Head of caudate nucleus (tissue), 42 donors: ENCODE data around the gene RHOC.
A peak's percentile ranks its signal among the peaks of the same experiment; 100 is the strongest.

Experiments used
- DNase-seq, 42 donors: peaks; one replicate each; pipeline versions ENCODE4 v3.0.0 to v3.0.0-alpha.2; 2020 to 2021; ENCODE audit warnings: mixed read lengths in 7 of 42
- intact Hi-C: fragments of 100-400 bp; cut with DNase I; formaldehyde crosslinking; loops from one replicate; pipeline ENCODE4 v1.15.0; 2022

The RHOC gene

DNA sequence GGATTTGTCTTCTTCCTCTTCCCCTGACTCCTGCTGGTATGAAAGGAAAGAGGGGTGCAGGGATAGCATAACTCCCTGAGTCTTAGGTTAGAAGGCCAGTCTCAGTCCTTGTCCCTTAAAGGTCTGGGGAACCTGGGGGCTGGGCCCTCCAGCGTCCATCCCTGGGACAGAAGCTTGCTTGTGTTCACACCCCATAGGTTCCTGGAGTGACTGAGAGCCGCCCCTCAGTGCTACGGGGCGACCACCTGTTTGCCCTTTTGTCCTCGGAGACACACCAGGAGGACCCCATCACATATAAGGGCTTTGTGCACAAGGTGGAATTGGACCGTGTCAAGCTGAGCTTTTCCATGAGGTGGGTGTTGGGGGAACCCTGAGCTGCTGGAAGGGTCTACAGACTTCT, 13.1 kb downstream of the RHOC start:
- DNase-seq: peak in 1 of 42 donors; percentile 18
- intact Hi-C loops: no loop called here

DNA sequence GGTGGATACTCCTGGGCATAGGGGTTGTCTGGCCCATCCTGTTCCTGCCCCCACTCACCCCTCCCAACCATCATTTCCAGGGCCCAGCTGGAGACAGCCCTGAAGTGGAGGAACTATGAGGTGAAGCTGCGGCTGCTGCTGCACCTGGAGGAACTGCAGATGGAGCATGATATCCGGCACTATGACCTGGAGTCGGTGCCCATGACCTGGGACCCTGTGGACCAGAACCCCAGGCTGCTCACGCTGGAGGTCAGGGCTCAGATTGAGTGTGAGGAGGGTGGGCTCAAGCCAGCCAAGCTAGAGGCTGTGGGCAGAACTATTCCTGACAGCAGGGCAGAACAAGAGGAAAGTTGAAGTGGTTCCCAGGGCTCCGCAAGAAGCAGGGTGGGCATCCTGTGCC, 14.2 kb downstream of the RHOC start:
- DNase-seq: peak in 1 of 42 donors; percentile 3
- intact Hi-C loops: no loop called here

DNA sequence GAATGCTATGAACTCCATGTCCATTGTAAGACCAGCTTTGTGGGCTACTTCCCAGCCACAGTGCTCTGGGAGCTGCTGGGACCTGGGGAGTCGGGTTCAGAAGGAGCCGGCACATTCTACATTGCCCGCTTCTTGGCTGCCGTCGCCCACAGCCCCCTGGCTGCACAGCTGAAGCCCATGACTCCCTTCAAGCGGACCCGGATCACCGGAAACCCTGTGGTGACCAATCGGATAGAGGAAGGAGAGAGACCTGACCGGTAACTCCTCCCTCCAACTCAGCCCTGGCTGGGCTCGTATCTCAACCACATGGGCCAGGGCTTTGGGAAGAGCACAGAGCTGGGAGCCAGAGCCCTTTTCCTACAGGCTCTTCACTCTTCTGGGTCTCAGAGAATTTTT, 17.1 kb downstream of the RHOC start:
- DNase-seq: peak in 1 of 42 donors; percentile 38
- intact Hi-C loops: no loop called here

DNA sequence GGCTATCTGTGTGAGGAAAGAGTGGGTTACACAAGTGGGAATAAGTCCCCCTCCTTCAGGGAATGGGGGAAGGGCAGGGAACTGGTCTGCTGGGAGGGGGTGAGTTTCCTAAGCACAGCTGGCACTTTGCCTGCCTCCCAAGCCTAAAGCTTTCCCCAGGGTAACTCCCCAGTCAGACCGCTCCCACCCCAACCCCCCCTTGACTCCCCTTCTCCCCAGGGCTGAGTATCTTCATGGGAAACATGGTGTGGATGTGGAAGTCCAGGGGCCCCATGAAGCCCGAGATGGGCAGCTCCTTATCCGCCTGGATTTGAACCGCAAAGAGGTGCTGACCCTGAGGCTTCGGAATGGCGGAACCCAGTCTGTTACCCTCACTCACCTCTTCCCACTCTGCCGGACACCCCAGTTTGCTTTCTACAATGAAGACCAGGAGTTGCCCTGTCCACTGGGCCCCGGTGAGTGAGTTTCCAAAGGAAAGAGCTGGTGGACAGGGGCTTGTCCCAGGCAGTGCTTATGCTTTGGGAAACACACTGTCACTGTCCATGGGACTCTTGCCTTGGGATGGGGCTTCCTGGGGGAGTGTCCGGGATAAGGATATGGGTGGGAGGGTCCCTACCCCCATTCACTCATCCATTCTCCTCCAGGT, 17.6 kb downstream of the RHOC start:
- peak in 1 of 42 donors; percentile 21 for DNase-seq
- intact Hi-C loops: no loop called here

DNA sequence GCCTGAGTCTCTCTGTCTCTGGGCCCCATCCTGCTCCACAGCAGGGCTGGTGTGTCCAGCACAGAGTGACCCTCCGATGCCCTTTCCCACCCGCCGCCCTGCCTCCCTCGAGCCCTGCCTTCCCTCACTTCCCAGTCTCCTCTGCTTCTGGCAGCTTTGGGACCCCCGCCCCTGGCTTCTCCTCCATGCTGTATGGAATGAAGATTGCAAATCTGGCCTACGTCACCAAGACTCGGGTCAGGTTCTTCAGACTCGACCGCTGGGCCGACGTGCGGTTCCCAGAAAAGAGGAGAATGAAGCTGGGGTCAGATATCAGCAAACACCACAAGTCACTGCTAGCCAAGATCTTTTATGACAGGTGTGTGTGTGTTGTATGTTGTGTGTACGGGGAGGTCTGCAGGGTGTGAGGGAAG, 18.1 kb downstream of the RHOC start:
- intact Hi-C loops: no loop called here
- DNase-seq: peak in 1 of 42 donors; percentile 24

DNA sequence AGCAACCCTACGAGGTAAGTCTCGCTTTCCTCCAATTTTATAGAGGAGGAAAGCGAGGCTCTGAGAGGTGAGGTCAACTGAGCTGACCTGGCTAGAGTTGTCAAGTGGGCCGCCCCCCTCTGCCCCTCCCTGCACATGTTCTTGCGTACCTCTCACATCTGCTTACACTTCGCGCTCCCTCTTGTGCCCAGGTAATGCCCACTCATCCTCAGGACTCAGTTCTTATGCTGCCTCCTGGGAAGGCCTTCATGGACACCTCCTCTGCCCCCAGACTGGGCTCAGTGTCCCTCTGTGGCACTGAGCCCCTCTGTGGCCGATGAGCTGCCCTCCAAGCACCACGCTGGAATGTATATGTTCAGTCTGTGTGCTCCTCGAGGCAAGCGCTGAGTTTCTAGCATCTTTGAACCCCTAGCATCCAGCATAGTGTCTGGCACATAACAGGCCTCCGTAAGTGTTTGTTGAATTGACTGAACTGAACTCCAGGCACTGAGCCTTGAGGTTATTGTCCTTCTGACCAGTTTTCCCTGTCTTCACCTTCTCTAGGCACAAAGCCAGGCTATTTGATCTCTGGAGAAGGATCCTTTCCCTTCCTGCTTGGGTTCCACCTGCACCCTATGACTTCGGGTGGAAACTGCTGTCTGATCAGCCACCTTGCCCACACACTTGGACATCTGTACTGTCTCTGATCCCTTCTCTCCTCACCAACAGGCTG, 19.0 kb downstream of the RHOC start:
- intact Hi-C loops: no loop called here
- DNase-seq: no peak

DNA sequence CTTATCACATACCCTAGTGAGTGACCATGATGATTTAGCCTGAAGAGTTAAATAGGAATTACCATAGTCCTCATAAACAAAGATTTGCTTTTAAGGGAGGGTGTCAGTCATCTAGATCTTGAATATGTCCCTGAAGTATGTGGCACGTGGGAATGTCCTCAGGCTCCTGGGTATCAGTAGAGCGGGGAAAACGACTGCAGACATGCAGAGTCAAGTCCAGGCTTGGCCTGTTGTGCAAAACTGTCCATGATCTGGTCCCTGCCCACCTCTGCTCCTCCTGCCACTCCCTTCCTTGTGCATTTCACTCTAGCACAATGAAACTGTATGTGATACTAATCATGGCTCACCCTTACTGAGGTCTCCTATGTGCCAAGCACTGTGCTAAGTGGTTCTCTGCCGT, 19.6 kb downstream of the RHOC start:
- intact Hi-C loops: no loop called here

DNA sequence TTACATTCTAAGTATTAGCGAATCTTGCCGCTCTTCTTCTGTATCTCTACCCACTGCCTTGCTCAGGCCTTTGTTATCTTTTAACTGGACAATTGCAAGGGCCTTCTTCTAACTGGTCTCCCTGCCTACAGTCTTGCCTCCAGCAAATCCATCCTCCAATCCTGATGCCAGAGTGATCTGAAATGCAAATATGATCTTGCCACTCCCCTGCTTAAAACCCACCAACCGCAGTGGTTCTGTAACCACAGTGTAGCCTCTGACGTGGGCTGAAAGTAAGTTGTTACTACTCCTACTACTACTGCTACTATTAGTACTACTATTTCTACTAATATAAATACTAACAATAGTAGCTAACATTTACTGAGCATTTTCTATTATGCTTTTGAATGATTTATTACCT, 20.1 kb downstream of the RHOC start:
- intact Hi-C loops: no loop called here
- no peak for DNase-seq

More for the DNA sequence above, 19.6 kb downstream of the RHOC start:
- no peak for DNase-seq

DNA sequence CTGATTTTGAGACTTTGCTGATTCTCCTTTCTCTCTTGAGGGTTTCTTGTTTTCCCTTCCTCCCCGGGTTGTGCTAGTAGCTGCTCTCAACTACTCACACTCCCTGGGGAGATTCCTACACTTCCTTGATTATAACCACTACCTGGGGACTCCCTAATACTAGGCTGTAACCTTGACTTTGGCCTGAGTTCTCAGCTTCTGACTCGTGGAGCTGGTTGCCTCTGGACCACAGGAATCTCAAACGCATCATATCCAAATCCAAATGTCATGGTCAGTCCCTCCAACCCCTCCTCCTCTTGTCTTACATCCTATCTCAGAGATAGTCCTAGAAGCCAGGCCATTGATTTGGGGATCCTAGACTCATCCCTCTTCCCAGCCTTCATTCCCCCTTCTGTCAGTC, 20.5 kb downstream of the RHOC start:
- no peak for DNase-seq
- intact Hi-C loops: no loop called here

DNA sequence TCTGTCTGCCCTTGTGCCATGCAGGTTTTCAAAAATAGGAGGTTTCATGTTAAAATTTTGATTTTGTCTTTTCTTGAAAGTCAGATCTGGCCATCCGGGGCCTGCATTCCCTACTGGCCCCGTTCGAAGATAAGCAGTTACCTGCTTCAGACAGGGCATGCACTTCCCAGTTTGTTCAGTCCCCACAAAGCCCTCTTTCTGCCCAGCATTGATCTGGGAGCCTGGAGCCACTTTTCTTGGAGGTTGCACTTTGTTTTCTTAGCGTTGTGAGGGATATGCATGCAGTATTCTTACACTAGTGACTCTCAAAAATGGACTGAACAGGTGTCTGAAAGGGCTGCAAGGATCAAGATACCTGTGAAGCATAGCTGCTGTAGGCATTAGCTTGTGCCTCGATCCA, 21.0 kb downstream of the RHOC start:
- intact Hi-C loops: no loop called here
- DNase-seq: no peak

DNA sequence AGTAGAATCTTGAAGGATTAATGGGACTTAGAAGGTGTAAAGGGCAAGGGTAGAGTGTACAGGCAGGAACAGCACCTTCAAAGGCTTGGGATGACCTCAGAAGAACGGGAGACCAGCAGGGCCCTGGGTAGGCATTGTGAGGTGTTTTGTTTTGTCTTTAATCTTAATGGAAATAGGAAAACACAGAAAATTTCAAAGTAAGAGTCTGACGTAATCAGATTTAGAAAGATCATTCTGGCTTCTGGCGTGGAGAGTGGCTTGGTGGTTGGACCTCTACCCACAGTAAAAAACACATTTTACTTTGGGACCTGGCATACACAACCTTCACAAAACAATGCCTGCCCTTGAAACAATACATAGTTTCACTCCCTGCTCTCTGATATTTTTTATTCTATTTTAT, 28.3 kb downstream of the RHOC start:
- DNase-seq: no peak
- intact Hi-C loops: loop anchor here (5.0 kb wide), 1 partner anchor 34 kb away; no protein-coding TSS in a partner anchor

DNA sequence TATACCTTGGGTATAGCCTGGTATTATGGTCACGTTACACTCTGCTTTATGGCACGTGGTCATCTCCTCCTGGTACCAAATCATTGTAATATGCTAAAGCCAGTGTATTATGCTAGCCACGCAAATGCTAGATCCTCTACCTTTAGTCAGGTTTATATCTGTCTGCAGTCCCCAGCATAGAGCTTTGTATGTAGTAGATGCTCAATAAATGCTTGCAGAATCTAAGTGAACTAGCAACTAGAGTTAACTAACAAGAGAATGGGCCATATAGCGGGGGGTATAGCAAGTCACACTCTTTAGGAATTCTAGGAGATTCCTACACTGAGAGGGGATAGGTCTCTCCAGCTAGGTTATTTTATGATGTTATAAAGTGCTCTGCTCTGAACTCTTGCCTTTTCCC, 29.4 kb downstream of the RHOC start:
- DNase-seq: no peak
- intact Hi-C loops: loop anchor here (5.0 kb wide), 1 partner anchor 35 kb away; no protein-coding TSS in a partner anchor

DNA sequence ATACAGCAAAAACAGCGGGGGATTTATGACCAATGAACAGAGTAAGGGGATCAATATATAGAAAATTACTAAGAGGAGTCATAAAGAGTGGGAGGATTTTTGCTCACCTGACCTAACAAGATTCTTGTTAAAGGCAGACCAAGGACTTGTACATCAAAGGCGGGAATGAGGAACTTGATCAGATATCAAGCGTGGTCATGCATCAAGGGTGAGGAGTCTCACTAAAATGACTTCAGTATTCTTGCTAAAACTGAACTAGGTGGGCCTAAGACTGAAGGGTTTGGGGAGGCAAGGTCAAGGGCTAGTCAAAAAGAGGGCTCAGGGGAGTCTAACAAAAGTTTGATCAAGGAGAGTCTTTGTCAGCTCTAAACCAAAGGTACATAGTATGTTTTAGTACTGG, 30.4 kb downstream of the RHOC start:
- DNase-seq: no peak
- intact Hi-C loops: loop anchor here (5.0 kb wide), 1 partner anchor 36 kb away; no protein-coding TSS in a partner anchor

DNA sequence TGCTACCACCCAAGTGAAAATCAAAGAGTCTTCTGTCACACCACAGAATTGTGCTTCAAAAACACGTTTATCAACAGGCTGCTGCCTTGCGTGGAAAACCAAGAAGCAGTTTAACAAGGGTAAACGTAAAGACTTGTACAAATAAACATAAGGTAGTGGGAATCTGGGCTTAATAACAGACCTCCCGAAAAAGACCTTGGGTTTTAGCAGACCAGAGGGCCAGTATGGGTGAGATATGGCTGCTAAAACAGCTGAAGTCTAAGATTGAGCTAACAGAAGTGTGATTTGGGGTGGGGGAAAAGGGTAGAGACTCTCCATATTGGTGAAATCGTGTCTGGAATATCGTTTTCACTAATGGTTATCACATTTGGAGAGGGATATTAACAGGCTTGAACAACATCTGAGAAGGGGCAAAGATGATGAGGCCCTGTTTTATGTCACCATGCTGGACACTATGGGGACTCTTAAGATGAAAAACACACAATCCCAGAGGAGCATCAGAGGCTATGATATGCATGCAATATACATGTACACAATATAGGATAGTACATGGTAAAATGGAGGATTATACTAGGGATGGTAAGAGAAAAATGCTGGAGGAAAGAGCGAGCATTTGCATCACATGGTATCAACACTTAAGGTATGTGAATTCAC, 31.1 kb downstream of the RHOC start:
- intact Hi-C loops: loop anchor here (5.0 kb wide), 1 partner anchor 36 kb away; no protein-coding TSS in a partner anchor
- DNase-seq: no peak

DNA sequence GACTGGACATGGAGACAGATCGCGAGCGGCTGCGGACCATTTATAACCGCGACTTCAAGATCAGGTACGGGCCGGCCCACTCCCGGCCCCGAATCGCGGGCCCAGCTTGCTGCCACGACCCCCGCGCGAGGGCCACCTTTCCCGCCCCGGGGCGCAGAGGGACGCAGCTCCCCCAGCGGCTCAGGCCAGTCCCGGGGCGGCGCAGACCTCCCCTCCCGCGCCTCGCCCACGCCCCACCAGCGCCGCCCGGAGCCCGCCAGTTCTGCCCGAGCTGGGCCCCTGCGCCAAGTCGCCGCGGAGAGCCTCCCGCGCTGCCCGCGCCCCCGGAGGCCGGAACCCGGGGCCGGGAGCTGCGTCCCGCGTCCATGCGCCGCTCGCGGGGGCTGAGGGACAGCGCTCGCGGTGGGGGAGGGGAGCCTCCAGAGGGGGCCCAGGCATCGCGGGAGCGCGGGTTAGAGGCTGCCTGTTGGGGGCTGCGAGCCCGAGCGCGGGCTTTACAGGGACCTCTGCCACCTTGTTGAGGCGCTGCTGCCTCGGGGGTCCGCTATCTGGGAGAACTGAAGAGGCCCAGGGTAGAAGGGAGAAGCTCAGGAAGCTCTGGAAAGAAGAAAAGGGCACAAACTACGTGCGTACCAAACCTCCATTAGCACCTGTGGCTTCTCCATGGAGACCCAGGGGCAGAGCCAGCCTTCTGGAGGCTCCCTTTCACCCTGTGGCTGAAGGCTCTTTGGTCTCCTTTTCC, 31.8 kb downstream of the RHOC start:
- intact Hi-C loops: loop anchor here (5.0 kb wide), 2 partner anchors 37 to 53 kb away; no protein-coding TSS in a partner anchor
- DNase-seq: peak in 38 of 42 donors; percentile 33 to 82 (median 64)

DNA sequence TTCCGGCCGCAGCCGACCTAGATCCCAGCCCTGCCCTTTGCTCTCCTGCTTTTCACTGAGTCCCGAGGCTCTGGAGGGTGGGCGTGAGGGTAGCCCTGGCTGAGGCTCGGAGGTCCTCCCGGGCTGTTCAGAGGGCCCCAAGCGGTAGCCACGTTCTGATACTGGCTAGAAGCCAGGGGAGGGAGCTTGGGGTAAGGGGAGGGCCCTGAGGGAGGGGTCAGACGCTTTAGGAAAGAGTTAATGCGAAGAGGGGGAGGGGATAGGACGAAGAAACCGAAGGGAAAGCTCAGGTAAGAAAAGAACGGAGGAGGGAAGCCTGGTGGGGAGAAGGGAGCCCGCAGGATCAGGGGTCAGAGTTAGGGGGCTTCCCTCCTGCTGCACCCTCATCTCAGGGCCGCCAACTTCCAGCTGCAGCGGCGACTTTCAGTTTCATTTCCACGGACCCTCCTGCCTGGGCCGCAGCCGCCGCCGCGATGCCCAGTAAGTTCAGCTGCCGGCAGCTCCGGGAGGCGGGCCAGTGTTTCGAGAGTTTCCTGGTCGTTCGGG, 32.4 kb downstream of the RHOC start, which contains the start of gene MOV10:
TSS of gene MOV10 (plus strand) at position 220 of the 546 bp plus-strand sequence. CDS start at position 474, 254 bp downstream.
- DNase-seq: peak in 39 of 42 donors; percentile 17 to 82 (median 59)
- intact Hi-C loops: loop anchor here (5.0 kb wide), 1 partner anchor 52 kb away; no protein-coding TSS in a partner anchor

DNA sequence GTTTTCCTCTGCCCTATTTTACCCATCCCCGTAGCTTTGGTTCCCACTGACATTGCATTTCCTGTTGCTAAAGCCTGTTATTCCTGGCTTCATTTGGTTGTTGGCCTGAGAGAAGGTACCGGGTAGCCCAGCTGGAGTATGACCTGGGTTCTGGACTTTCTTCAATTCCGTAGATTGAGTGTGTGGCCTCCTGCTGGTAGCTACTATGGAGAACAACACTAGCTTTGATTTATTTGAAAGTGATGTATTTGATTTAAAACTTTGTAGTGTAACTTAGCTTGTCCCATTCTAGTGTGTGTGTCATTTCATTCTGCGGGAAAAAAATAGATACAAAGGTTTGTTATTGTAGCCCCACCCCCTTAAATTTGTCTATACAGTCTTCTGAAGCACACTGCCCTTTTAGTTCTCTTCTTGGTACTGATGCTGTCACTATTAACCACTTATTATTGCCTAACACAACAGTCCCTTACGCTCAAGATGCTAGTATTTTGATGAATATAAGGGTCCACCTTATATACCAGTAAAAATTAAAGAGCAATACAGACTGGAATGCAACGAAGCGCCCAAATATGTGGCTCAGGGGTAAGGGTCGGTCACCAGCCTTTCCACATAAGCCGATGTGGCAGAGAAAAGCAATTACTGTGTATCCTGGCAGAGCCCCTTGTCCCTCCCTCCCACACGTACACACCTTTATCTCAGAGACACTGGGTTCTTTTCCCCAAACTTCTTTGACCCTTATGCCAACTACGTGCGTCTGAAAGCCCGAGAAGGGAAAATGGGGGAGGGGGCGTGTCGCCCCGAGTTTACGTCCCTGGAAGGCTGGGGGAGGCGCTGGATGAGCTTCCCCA, 33.1 kb downstream of the RHOC start:
- DNase-seq: peak in 16 of 42 donors; percentile 6 to 60 (median 23)
- intact Hi-C loops: loop anchor here (5.0 kb wide), 1 partner anchor 52 kb away; no protein-coding TSS in a partner anchor

DNA sequence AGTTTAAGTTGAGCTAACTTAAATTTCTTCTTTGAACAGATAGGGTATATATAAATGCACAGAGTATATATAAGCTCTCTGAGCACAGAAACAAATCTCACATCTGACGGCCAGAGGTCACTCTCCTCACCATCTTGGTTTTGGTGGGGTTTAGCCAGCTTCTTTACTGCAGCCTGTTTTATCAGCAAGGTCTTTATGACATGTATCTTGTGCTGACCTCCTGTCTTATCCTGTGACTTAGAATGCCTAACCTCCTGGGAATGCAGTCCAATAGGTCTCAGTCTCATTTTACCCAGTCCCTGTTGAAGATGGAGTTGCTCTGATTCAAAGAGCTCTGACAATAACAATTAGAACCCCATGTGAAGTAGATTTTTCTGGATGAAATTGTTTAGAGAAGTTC, 34.1 kb downstream of the RHOC start:
- intact Hi-C loops: loop anchor here (5.0 kb wide), 1 partner anchor 51 kb away; no protein-coding TSS in a partner anchor
- DNase-seq: no peak
